ENCODE results near the gene TCF3.

Gene TCF3

GRCh38 chr19:1567116-1567847 is 85.1 kb downstream of the TCF3 start:
- in situ Hi-C loops (cut with MboI; ENCODE audit: low pct_unique_long_range_greater_than_20kb, low sequenced_read_pairs, unreplicated experiment): no loop called here
- TF ChIP-seq CTCF (IDR thresholded peaks at IDR 0.05; ENCODE audit: extremely low read depth, insufficient read depth, missing control alignments): no peak
- DNase-seq (ENCODE audit: low spot score): no peak

GRCh38 chr19:1566392-1567115 is 85.9 kb downstream of the TCF3 start:
- no peak for TF ChIP-seq CTCF (IDR thresholded peaks at IDR 0.05; ENCODE audit: extremely low read depth, insufficient read depth, missing control alignments)
- DNase-seq (ENCODE audit: low spot score): no peak
- in situ Hi-C loops (cut with MboI; ENCODE audit: low pct_unique_long_range_greater_than_20kb, low sequenced_read_pairs, unreplicated experiment): no loop called here

GRCh38 chr19:1563251-1563650 is 89.2 kb downstream of the TCF3 start:
- in situ Hi-C loops (cut with MboI; ENCODE audit: low pct_unique_long_range_greater_than_20kb, low sequenced_read_pairs, unreplicated experiment): no loop called here

GRCh38 chr19:1561236-1561842 is 91.1 kb downstream of the TCF3 start:
- in situ Hi-C loops (cut with MboI; ENCODE audit: low pct_unique_long_range_greater_than_20kb, low sequenced_read_pairs, unreplicated experiment): no loop called here
- no peak for DNase-seq (ENCODE audit: low spot score)
- no peak for TF ChIP-seq CTCF (IDR thresholded peaks at IDR 0.05; ENCODE audit: extremely low read depth, insufficient read depth, missing control alignments)

More at GRCh38 chr19:1563251-1563650, 89.2 kb downstream of the TCF3 start:
- no peak for TF ChIP-seq CTCF (IDR thresholded peaks at IDR 0.05; ENCODE audit: extremely low read depth, insufficient read depth, missing control alignments)
- DNase-seq (ENCODE audit: low spot score): no peak

- in situ Hi-C loops (cut with MboI; ENCODE audit: low pct_unique_long_range_greater_than_20kb, low sequenced_read_pairs, unreplicated experiment): no loop called here
- no peak for DNase-seq (ENCODE audit: low spot score)
- no peak for TF ChIP-seq CTCF (IDR thresholded peaks at IDR 0.05; ENCODE audit: extremely low read depth, insufficient read depth, missing control alignments)
Observed at GRCh38 chr19:1560286-1560882, 92.0 kb downstream of the TCF3 start.
